Memory B cell (primary cell): Measurements from ENCODE around the gene ZNF275.

ENCODE experiments used
- ATAC-seq: fragments of 150-1000 bp; cut with Tn5 transposase; 2 replicates; pipeline ENCODE4 v1.10.0; 2021; ENCODE audit warnings: low read depth, mild to moderate bottlenecking, moderate library complexity
- DNase-seq, 2 donors: peaks; one replicate each; pipeline ENCODE4 v3.0.0; 2022; ENCODE audit warnings: low spot score in 2 of 2
- H3K27ac Mint-ChIP-seq: one replicate; pipeline ENCODE4 v1.8.0; 2022; ENCODE audit warnings: mild to moderate bottlenecking, moderate library complexity, mixed read lengths
- H3K27me3 Mint-ChIP-seq: one replicate; pipeline ENCODE4 v1.8.0; 2022; ENCODE audit warnings: mixed read lengths
- H3K36me3 Mint-ChIP-seq: one replicate; pipeline ENCODE4 v1.8.0; 2022; ENCODE audit warnings: mild to moderate bottlenecking, mixed read lengths
- H3K4me1 Mint-ChIP-seq: one replicate; pipeline ENCODE4 v1.8.0; 2022; ENCODE audit warnings: mixed read lengths
- H3K4me3 Mint-ChIP-seq: one replicate; pipeline ENCODE4 v1.8.0; 2022; ENCODE audit warnings: mild to moderate bottlenecking, moderate library complexity, mixed read lengths
- H3K9me3 Mint-ChIP-seq: one replicate; pipeline ENCODE4 v1.8.0; 2022; ENCODE audit warnings: mixed read lengths

ZNF275 gene

DNA sequence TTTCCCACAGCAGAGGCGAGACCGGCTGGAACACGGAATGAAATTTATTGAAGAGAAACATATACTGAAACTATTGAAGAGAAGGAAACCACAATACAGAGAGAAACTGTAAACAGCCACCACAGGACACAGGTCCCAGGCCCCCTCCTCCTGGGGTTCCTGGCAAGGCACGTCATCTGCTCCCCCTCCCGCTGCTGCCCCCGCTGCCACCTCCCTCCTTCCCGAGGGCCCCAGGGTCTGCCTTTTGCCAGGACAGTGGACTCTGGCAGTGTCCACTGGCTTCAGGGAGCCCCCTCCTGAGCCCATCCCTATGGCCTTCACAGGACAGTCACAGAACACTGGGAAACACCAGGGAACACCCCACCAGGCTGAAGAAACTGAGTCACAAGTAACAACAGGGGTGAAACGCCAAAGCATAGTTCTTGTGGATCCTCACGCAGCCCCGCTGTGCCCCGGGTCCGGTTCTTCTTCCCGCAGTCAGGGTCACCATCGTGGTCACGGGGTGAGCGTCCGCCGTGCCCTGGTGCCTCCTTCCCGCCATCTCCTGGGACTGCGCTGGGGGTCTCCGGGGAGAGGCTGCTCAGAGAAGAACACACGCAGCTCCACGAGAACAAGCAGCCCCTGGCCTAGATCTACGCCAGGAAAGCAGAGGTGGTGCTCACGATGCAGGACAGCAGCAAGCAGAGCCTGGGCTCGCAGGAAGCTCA lies 61.8 kb downstream of the ZNF275 start:
- H3K36me3 Mint-ChIP-seq = no peaks in the 10 kb centered on the region
- H3K27me3 Mint-ChIP-seq = peaks cover 4% of the 10 kb centered on the region
- H3K4me1 Mint-ChIP-seq = peaks cover 3% of the 10 kb centered on the region
- H3K4me3 Mint-ChIP-seq = no peak overlapping the region
- H3K27ac Mint-ChIP-seq = no peak overlapping the region
- no peak for ATAC-seq
- DNase-seq = no peak
- H3K9me3 Mint-ChIP-seq = no peaks in the 10 kb centered on the region

DNA sequence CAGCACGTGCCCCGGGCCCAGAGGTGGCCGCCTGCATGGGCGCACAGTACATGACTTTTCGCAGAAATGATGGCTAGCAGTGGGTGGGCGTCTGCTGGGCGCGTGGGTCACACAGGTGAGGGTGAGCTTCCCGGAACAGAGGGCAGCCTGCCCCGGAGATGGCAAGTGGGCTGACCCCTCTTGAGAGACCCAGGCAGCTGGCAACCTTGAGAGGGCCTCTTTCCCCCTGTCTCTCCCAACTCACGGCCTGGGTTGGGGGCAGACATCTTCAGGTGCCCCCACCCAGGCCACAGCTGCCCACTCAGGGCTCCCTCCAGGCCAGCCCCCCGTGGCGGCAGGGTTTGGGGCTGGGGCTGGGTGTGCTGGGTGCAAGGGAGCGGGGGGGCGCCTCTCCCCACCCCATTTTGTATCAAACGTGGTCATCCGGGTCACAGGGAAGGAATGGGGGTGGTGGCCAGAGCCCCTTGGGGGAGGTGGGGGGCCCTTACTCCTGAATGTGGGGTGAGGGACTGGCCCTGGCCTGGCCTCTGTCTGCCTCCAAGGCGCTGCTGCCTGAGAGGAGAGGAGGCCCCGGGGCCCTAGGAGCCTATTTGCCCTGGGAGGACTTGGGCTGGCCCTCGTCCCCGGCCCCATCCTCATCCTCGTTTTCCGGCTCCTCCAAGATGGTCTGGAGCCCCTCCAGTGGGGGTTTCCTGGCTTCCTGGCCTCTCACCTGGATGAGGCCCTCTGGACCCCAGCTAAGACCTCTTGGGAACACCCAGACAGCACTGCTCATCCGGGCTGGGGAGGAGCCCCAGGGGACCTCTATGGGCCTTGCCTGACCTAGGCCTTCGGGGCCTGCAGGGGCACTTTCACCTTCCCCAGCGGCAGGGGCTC lies 62.6 kb downstream of the ZNF275 start:
- Mint-ChIP-seq H3K4me3 (no peak overlapping the region), H3K4me1 (peaks cover 3% of the 10 kb centered on the region), H3K36me3 (no peaks in the 10 kb centered on the region), H3K27ac (no peak overlapping the region), H3K9me3 (no peaks in the 10 kb centered on the region), H3K27me3 (peaks cover 4% of the 10 kb centered on the region)
- no peak for ATAC-seq
- DNase-seq = no peak

DNA sequence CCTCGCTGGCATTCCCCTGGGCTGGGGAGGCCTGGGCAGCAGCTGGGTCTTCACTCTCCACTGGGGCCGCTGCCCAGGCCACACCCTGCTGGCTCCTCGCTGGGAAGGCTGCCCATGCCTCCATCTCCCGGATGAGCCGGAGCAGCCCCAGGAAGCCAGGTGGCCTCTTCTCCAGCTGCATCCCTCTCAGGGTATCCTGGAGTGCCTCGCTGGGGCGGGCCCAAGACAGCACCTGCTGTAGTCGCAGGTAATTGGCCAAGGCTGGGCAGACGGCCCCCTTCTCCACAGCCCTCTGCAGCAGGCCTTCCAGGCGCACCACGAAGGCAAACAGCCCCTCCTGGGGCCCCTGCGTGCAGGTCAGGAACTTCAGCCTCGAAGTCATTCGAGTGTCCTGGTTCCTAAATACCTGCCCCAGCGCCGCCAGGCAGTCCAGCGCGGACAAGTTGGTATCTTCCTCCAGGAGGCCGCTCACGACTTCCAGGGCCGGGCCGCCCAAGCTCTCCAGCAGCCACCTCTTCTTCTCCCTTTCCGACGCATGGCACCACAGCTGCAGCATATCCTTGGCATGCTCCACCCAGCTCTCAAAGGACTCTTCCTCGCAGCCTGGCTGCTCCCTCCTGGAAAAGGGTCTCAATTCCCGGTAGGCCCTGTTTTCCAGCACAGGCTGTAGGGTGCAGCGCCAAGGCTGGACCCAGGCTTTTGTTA lies 63.5 kb downstream of the ZNF275 start:
- ATAC-seq (no peak), DNase-seq (no peak)
- peaks cover 4% of the 10 kb centered on the region for H3K27me3 Mint-ChIP-seq
- no peaks in the 10 kb centered on the region for H3K9me3 Mint-ChIP-seq
- H3K4me1 Mint-ChIP-seq = peaks cover 3% of the 10 kb centered on the region
- H3K36me3 Mint-ChIP-seq = no peaks in the 10 kb centered on the region
- H3K27ac Mint-ChIP-seq = no peak overlapping the region
- H3K4me3 Mint-ChIP-seq = no peak overlapping the region

DNA sequence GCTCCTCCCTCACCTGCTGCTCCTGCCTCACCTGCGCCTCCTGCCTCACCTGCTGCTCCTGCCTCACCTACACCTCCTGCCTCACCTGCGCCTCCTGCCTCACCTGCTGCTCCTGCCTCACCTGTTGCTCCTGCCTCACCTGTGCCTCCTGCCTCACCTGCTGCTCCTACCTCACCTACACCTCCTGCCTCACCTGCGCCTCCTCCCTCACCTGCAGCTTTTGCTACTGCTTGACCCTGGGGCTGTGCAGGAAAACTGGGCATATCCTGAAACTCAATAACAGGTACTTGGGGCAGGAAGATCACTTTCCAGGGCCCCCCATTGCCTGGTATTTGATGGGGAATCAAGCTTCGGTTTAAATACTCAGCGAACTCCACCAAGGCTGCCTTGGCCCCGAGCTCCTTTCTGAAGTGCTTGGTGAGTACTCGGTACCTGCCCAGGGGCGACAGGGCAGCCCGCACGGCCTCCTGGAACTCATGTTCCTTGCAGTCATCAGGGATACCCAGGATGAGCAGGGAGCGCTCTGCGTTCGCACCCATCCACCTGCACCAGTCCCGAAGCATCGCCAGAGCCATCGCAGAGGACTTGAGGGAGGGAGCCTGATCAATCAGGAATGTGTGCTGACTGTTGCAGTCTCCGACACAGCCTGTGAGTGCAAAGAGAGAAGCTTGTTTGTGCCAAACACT lies 64.5 kb downstream of the ZNF275 start:
- ATAC-seq (no peak), DNase-seq (no peak)
- H3K27ac Mint-ChIP-seq = no peak overlapping the region
- H3K36me3 Mint-ChIP-seq = no peaks in the 10 kb centered on the region
- H3K4me3 Mint-ChIP-seq = no peak overlapping the region
- H3K9me3 Mint-ChIP-seq = no peaks in the 10 kb centered on the region
- H3K4me1 Mint-ChIP-seq = peaks cover 3% of the 10 kb centered on the region
- H3K27me3 Mint-ChIP-seq = peaks cover 4% of the 10 kb centered on the region

DNA sequence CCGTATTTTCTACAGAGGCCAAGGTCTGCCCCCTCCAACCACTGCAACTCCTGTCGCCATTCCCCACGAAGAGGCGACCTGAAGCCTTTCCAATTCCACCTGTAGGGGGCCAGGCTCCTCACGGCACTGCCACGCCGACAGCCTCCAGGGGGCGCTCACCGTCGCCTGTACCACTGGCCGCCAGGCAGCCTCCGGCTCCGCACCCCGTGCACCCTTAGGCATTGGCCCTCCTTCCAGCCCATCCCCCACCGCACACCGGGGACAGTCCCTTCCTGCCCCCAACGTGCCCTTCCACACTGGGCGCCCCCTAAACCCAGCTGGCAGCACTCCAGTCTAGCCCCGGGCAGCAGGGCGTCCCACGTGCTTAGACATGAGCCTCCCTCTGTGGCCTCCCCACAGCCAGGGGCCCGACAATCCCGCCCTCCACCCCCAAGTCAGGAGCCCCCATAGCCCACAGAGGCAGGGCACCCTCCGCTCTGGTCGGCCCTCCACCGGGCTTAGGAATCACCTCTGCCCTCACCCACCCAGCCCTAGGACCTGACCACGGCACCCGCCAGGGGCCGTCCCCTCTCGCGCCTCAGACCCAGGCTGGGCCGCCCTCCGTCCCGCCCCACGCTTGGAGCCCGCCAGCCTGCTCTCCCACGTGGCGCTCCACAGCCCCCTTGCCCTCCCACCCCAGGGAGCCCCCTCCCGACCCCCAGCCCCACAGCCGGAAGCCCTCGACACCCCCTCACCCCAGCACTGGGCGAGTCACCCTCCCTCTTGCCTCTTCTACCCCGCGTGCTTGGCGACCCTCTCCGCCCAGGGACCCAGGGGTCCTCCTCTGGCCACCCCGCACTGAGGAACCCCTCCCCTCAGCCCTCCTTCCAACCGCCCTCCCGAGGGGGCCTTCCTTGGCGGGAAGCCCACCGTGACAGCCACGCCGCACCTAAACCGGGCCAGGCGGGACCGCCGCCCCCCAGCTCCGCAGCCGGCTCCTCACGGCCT lies 66.5 kb downstream of the ZNF275 start:
- H3K27me3 Mint-ChIP-seq = peaks cover 2% of the 10 kb centered on the region
- peak; percentile 82 for ATAC-seq
- H3K27ac Mint-ChIP-seq = no peak overlapping the region
- no peaks in the 10 kb centered on the region for H3K9me3 Mint-ChIP-seq
- DNase-seq = peak; percentile 38 to 46
- no peak overlapping the region for H3K4me3 Mint-ChIP-seq
- no peaks in the 10 kb centered on the region for H3K36me3 Mint-ChIP-seq
- H3K4me1 Mint-ChIP-seq = peaks cover 3% of the 10 kb centered on the region

DNA sequence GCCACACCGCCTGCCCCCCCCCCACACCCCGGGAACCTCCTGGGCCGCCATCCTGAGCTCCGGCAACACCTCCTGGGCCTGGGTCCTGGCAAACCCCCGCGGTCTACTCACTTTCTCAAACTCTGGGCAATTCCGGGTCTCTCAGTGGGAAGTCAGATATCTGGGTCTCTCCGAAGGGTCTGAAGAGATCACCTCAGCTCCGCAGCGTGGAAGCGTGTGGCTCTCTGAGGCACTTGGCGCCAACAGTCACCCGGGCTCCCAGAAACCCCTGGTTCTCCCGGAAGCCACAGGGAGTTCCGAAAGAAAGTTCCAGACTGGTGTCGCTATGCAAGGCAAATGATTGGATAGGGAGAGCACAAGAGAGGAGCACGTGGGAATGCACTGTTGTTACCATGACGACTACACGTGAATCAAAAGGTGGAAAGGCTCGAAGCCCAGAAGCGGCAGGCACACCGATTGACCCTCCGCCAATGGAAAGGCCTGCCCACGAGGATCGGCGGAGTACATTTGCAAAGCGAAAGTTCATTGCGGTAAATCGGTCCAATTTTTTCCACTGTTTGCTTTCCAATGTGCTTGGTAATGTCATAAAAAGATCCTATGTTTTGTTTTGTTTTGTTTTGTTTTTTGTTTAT lies 67.3 kb downstream of the ZNF275 start, which contains the start of gene PNMA6E:
TSS of gene PNMA6E (minus strand) at position 218 of the 632 bp plus-strand sequence. CDS start 2,501 bp downstream, outside the sequence.
- Mint-ChIP-seq H3K4me3 (no peak within 1 kb of the TSS), H3K4me1 (peaks cover 3% of the 10 kb centered on the region), H3K9me3 (no peaks in the 10 kb centered on the region), H3K27ac (no peak within 1 kb of the TSS), H3K27me3 (peaks cover 2% of the 10 kb centered on the region), H3K36me3 (no peaks in the 10 kb centered on the region)
- DNase-seq (no peak), ATAC-seq (no peak)
